Fibroblast of skin of scalp (primary cell): Measurements from ENCODE around the gene NCOA3.
"Not testable (repeated sequence)": the region's sequence is repeated elsewhere in the genome, so short reads cannot be mapped to it uniquely, and the experiment has no call there.

Source experiments
- DNase-seq: peaks from one replicate; pipeline ENCODE4 v3.0.0-alpha.2; 2013

Gene NCOA3

GRCh38 chr20:47468290-47469050, 33.2 kb upstream of the NCOA3 start:
- no peak for DNase-seq

GRCh38 chr20:47475419-47476044, 26.2 kb upstream of the NCOA3 start:
- no peak for DNase-seq

GRCh38 chr20:47476452-47476851, 25.2 kb upstream of the NCOA3 start:
- DNase-seq, result no peak

GRCh38 chr20:47479093-47479492, 22.6 kb upstream of the NCOA3 start:
- DNase-seq, result no peak

GRCh38 chr20:47479506-47479905, 22.2 kb upstream of the NCOA3 start:
- DNase-seq, result no peak

- DNase-seq, result no peak
Observed at GRCh38 chr20:47480239-47480638, 21.4 kb upstream of the NCOA3 start.

GRCh38 chr20:47480705-47481104, 21.0 kb upstream of the NCOA3 start:
- DNase-seq, result no peak

GRCh38 chr20:47481330-47482216, 20.1 kb upstream of the NCOA3 start:
- no peak for DNase-seq

- DNase-seq, result no peak
Observed at GRCh38 chr20:47482705-47483104, 19.0 kb upstream of the NCOA3 start.

- DNase-seq, result no peak
Observed at GRCh38 chr20:47484303-47484702, 17.4 kb upstream of the NCOA3 start.

- DNase-seq, result no peak
Observed at GRCh38 chr20:47487175-47487917, 14.3 kb upstream of the NCOA3 start.

- DNase-seq, result no peak
Observed at GRCh38 chr20:47489448-47489872, 12.2 kb upstream of the NCOA3 start.

- no peak for DNase-seq
Observed at GRCh38 chr20:47490795-47491194, 10.9 kb upstream of the NCOA3 start.

GRCh38 chr20:47492284-47492683, 9.4 kb upstream of the NCOA3 start:
- DNase-seq, result no peak

- DNase-seq, result peak; percentile 71
Observed at GRCh38 chr20:47493175-47493962, 8.3 kb upstream of the NCOA3 start.

GRCh38 chr20:47493963-47494293, 7.8 kb upstream of the NCOA3 start:
- no peak for DNase-seq

- not testable (repeated sequence) for DNase-seq
Observed at GRCh38 chr20:47494606-47495005, 7.1 kb upstream of the NCOA3 start.

- DNase-seq, result no peak
Observed at GRCh38 chr20:47496118-47496517, 5.6 kb upstream of the NCOA3 start.

- no peak for DNase-seq
Observed at GRCh38 chr20:47498606-47499005, 3.1 kb upstream of the NCOA3 start.

GRCh38 chr20:47499053-47499452, 2.6 kb upstream of the NCOA3 start:
- no peak for DNase-seq

- DNase-seq, result not testable (repeated sequence)
Observed at GRCh38 chr20:47500082-47500481, 1.6 kb upstream of the NCOA3 start.

GRCh38 chr20:47500554-47500953, 1.1 kb upstream of the NCOA3 start:
- no peak for DNase-seq
